Measurements from ENCODE around the gene ZNF333. TPM values are rescaled to one million over a fixed set of nuclear protein-coding genes. Genes with fewer than 3 reads are reported as not detected.
"Not testable (repeated sequence)": the region's sequence is repeated elsewhere in the genome, so short reads cannot be mapped to it uniquely, and the experiment has no call there.

Gene ZNF333
- total and polyA plus RNA-seq, 4 donors = 10.7 to 28.1 (median 16.6) TPM

DNA sequence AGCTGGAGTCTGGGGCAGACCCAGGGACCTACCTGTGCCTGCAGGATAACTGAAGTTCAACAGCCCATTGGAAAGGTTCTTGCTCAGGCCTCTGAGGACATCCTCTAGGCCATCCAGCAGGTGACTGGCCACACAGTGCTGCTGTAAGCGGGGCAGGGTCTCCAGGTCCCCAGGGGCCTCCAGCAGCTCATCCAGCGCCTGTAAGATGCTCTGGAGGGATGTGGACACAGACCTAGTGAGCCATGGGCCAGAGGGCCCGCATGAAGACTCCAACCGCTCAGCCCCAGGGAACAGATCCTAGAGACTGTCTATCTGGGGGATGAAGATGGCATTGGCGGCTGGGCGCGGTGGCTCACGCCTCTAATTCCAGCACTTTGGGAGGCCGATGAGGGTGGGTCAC, 74.6 kb downstream of the ZNF333 start:
- Histone ChIP-seq H3K27me3 (ENCODE audit: control insufficient read depth in 3 of 3, insufficient read depth in 3 of 3, low read length in 2 of 3) (no peaks in the 10 kb centered on the region), H3K36me3 (ENCODE audit: control insufficient read depth in 4 of 4, insufficient read depth in 4 of 4, low read length in 4 of 4) (no peaks in the 10 kb centered on the region), H3K4me3 (no peak overlapping the region), H3K27ac (ENCODE audit: low read depth in 1 of 2, low read length in 1 of 2) (no peak overlapping the region), H3K9me3 (ENCODE audit: control insufficient read depth in 4 of 4, insufficient read depth in 3 of 4, low read length in 3 of 4) (peaks cover 0 to 5% (median 0%) of the 10 kb centered on the region in 4 donors), H3K4me1 (ENCODE audit: control insufficient read depth in 5 of 5, insufficient read depth in 5 of 5, low read length in 5 of 5) (no peaks in the 10 kb centered on the region), H3K9ac (ENCODE audit: insufficient read depth in 1 of 2, low read length in 2 of 2) (no peak overlapping the region)
- no peak for ATAC-seq (ENCODE audit: insufficient read depth, low FRiP score)
- TF ChIP-seq CTCF (IDR thresholded peaks at IDR 0.05; ENCODE audit: control extremely low read depth, extremely low read depth) = no peak
- DNase-seq = no peak
- 89 to 97% methylated on average over 9 of the region's 9 CpGs for WGBS, 2 donors

DNA sequence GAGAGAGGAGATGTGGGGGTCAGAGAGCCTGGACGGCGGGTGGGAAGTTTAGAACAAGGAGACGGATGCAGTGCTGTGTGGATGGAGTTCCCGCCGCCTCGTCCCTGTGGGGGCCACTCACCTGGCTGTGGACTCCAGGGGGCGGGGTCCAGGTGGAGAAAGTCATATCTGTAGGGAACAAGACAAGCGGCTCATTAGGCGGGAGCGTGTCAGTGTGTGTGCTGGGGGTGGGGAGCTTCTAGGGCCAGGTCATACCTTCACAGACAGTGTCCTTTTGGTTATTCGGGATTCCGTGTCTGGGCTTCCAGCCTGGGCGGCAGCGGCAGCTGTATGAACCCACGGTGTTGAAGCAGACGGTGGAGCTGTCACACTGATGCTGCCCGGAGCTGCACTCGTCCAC, 75.6 kb downstream of the ZNF333 start:
- not testable (repeated sequence) for DNase-seq; H3K4me3 ChIP-seq; H3K27me3 ChIP-seq (ENCODE audit: control insufficient read depth in 3 of 3, insufficient read depth in 3 of 3, low read length in 2 of 3); H3K27ac ChIP-seq (ENCODE audit: low read depth in 1 of 2, low read length in 1 of 2); H3K36me3 ChIP-seq (ENCODE audit: control insufficient read depth in 4 of 4, insufficient read depth in 4 of 4, low read length in 4 of 4); H3K4me1 ChIP-seq (ENCODE audit: control insufficient read depth in 5 of 5, insufficient read depth in 5 of 5, low read length in 5 of 5); H3K9ac ChIP-seq (ENCODE audit: insufficient read depth in 1 of 2, low read length in 2 of 2); H3K9me3 ChIP-seq (ENCODE audit: control insufficient read depth in 4 of 4, insufficient read depth in 3 of 4, low read length in 3 of 4); ATAC-seq (ENCODE audit: insufficient read depth, low FRiP score)
- 88 to 96% methylated on average over 6 to 8 of the region's 18 CpGs for WGBS, 2 donors

GRCh38 chr19:14765841-14766240, 76.0 kb downstream of the ZNF333 start:
- ATAC-seq (ENCODE audit: insufficient read depth, low FRiP score); H3K9ac ChIP-seq (ENCODE audit: insufficient read depth in 1 of 2, low read length in 2 of 2); H3K27me3 ChIP-seq (ENCODE audit: control insufficient read depth in 3 of 3, insufficient read depth in 3 of 3, low read length in 2 of 3); H3K4me3 ChIP-seq; H3K4me1 ChIP-seq (ENCODE audit: control insufficient read depth in 5 of 5, insufficient read depth in 5 of 5, low read length in 5 of 5); H3K36me3 ChIP-seq (ENCODE audit: control insufficient read depth in 4 of 4, insufficient read depth in 4 of 4, low read length in 4 of 4); H3K9me3 ChIP-seq (ENCODE audit: control insufficient read depth in 4 of 4, insufficient read depth in 3 of 4, low read length in 3 of 4); DNase-seq; H3K27ac ChIP-seq (ENCODE audit: low read depth in 1 of 2, low read length in 1 of 2): not testable (repeated sequence)
- 84 to 90% methylated on average over 15 of the region's 15 CpGs for WGBS, 2 donors

GRCh38 chr19:14767466-14767971, 77.7 kb downstream of the ZNF333 start:
- Histone ChIP-seq H3K4me1 (ENCODE audit: control insufficient read depth in 5 of 5, insufficient read depth in 5 of 5, low read length in 5 of 5) (peaks cover 0 to 1% (median 0%) of the 10 kb centered on the region in 5 donors), H3K9me3 (ENCODE audit: control insufficient read depth in 4 of 4, insufficient read depth in 3 of 4, low read length in 3 of 4) (peaks cover 0 to 9% (median 0%) of the 10 kb centered on the region in 4 donors), H3K36me3 (ENCODE audit: control insufficient read depth in 4 of 4, insufficient read depth in 4 of 4, low read length in 4 of 4) (no peaks in the 10 kb centered on the region), H3K27ac (ENCODE audit: low read depth in 1 of 2, low read length in 1 of 2) (no peak overlapping the region), H3K9ac (ENCODE audit: insufficient read depth in 1 of 2, low read length in 2 of 2) (no peak overlapping the region), H3K27me3 (ENCODE audit: control insufficient read depth in 3 of 3, insufficient read depth in 3 of 3, low read length in 2 of 3) (no peaks in the 10 kb centered on the region), H3K4me3 (no peak overlapping the region)
- no peak for DNase-seq
- WGBS, 2 donors = 84% methylated on average over 2 of the region's 2 CpGs
- TF ChIP-seq CTCF (IDR thresholded peaks at IDR 0.05; ENCODE audit: control extremely low read depth, extremely low read depth) = no peak
- ATAC-seq (ENCODE audit: insufficient read depth, low FRiP score) = no peak

Data from lung (tissue), 12 donors.